Natural killer cell (primary cell): ENCODE measurements around the gene GPX8. TPM values are rescaled to one million over a fixed set of nuclear protein-coding genes. Genes with fewer than 3 reads are reported as not detected.

Source experiments
- ATAC-seq, 3 donors: fragments of 150-1000 bp in 2 of 3; fragments of 200-7000 bp in 1 of 3; cut with Tn5 transposase; 1 replicate in 1 of 3; 2 replicates in 2 of 3; pipeline ENCODE4 v1.10.0; 2021; ENCODE audit warnings: mild to moderate bottlenecking in 2 of 3, moderate library complexity in 2 of 3
- DNase-seq, 2 donors: peaks; one replicate each; pipeline versions ENCODE4 v3.0.0 to v3.0.0-alpha.2; 2013 to 2021; ENCODE audit warnings: mixed read lengths in 1 of 2
- H3K27ac ChIP-seq: one replicate; pipeline ENCODE4 v1.5.1; 2013; ENCODE audit warnings: mild to moderate bottlenecking, low read length
- H3K27me3 ChIP-seq: one replicate; pipeline ENCODE4 v1.6.1; 2013; ENCODE audit warnings: low read length; ENCODE audit not compliant: control insufficient read depth, insufficient read depth
- H3K36me3 ChIP-seq: one replicate; pipeline ENCODE4 v1.6.1; 2013; ENCODE audit warnings: low read length; ENCODE audit not compliant: control insufficient read depth, insufficient read depth
- H3K4me1 ChIP-seq: one replicate; pipeline ENCODE4 v1.6.1; 2013; ENCODE audit warnings: low read length; ENCODE audit not compliant: control insufficient read depth, insufficient read depth
- H3K4me3 ChIP-seq: one replicate; pipeline ENCODE4 v1.5.1; 2013; ENCODE audit warnings: low read length
- H3K9me3 ChIP-seq: one replicate; pipeline ENCODE4 v1.6.1; 2013; ENCODE audit warnings: low read length; ENCODE audit not compliant: control insufficient read depth, insufficient read depth
- H3K27ac Mint-ChIP-seq, 2 donors: one replicate each; pipeline ENCODE4 v1.8.0; 2022; ENCODE audit warnings: mild to moderate bottlenecking in 2 of 2, mixed read lengths in 2 of 2, moderate library complexity in 1 of 2
- H3K27me3 Mint-ChIP-seq, 2 donors: one replicate each; pipeline ENCODE4 v1.8.0; 2022; ENCODE audit warnings: low read depth in 2 of 2, mixed read lengths in 2 of 2
- H3K36me3 Mint-ChIP-seq: one replicate; pipeline ENCODE4 v1.8.0; 2022; ENCODE audit warnings: mixed read lengths
- H3K4me1 Mint-ChIP-seq, 2 donors: one replicate each; pipeline ENCODE4 v1.8.0; 2022; ENCODE audit warnings: mixed read lengths in 2 of 2
- H3K4me3 Mint-ChIP-seq: one replicate; pipeline ENCODE4 v1.8.0; 2022; ENCODE audit warnings: mild to moderate bottlenecking, moderate library complexity, mixed read lengths
- H3K9me3 Mint-ChIP-seq, 2 donors: one replicate each; pipeline ENCODE4 v1.8.0; 2022; ENCODE audit warnings: mixed read lengths in 2 of 2
- WGBS: methylation state at CpG from one replicate; pipeline ENCODE4 v1.1.7; 2013; ENCODE audit warnings: missing lambda C conversion rate; ENCODE audit not compliant: insufficient coverage; 5-methylcytosine and 5-hydroxymethylcytosine counted together
- intact Hi-C: fragments of 100-400 bp; cut with micrococcal nuclease; formaldehyde crosslinking; loops from one replicate; pipeline ENCODE4 v1.14.2; 2022
- total RNA-seq, 4 donors: library from RNA; stranded (reverse); fragments of 120-200 nt in 1 of 4; gene quantifications; one replicate each; pipeline versions ENCODE4 v1.2.3 to v1.2.4, GENCODE V29; 2013 to 2022
- TF ChIP-seq, protein P1 (sequence below): fragments of 200-600 bp; IDR thresholded peaks from one replicate; pipeline ENCODE4 v1.8.0; 2022; ENCODE audit warnings: antibody characterized with exemption

GPX8 gene, protein sequence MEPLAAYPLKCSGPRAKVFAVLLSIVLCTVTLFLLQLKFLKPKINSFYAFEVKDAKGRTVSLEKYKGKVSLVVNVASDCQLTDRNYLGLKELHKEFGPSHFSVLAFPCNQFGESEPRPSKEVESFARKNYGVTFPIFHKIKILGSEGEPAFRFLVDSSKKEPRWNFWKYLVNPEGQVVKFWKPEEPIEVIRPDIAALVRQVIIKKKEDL
- not detected for total RNA-seq
- not detected for total RNA-seq (2013)

- DNase-seq: peak in 1 of 2 donors; percentile 77
- H3K4me1 Mint-ChIP-seq: peaks cover 0 to 6% of the 10 kb centered on the region in 2 donors
- Histone ChIP-seq H3K9me3 (no peaks in the 10 kb centered on the region), H3K4me3 (no peak within 1 kb of the TSS), H3K4me1 (no peaks in the 10 kb centered on the region), H3K27me3 (peaks cover 20% of the 10 kb centered on the region), H3K27ac (no peak within 1 kb of the TSS), H3K36me3 (no peaks in the 10 kb centered on the region)
- TF ChIP-seq, protein P1, sequence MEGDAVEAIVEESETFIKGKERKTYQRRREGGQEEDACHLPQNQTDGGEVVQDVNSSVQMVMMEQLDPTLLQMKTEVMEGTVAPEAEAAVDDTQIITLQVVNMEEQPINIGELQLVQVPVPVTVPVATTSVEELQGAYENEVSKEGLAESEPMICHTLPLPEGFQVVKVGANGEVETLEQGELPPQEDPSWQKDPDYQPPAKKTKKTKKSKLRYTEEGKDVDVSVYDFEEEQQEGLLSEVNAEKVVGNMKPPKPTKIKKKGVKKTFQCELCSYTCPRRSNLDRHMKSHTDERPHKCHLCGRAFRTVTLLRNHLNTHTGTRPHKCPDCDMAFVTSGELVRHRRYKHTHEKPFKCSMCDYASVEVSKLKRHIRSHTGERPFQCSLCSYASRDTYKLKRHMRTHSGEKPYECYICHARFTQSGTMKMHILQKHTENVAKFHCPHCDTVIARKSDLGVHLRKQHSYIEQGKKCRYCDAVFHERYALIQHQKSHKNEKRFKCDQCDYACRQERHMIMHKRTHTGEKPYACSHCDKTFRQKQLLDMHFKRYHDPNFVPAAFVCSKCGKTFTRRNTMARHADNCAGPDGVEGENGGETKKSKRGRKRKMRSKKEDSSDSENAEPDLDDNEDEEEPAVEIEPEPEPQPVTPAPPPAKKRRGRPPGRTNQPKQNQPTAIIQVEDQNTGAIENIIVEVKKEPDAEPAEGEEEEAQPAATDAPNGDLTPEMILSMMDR: peak; percentile 59
- H3K27ac Mint-ChIP-seq: no peak within 1 kb of the TSS
- H3K36me3 Mint-ChIP-seq: no peaks in the 10 kb centered on the region
- no peak within 1 kb of the TSS for H3K4me3 Mint-ChIP-seq
- intact Hi-C loops: loop anchor here (1.0 kb wide), 2 partner anchors 254 to 643 kb away; partner anchors contain the start of gene SNX18
- peak; percentile 64 to 80 (median 78) for ATAC-seq
- 26% methylated on average over 6 of the region's 10 CpGs for WGBS
- no peaks in the 10 kb centered on the region for H3K9me3 Mint-ChIP-seq
- H3K27me3 Mint-ChIP-seq: peaks cover 33 to 39% of the 10 kb centered on the region in 2 donors
Observed at GRCh38 chr5:55159763-55160492, at the start of gene GPX8. GPX8 (plus strand) TSS chr5:55160171; CDS start chr5:55160193, 22 bp downstream.

DNA sequence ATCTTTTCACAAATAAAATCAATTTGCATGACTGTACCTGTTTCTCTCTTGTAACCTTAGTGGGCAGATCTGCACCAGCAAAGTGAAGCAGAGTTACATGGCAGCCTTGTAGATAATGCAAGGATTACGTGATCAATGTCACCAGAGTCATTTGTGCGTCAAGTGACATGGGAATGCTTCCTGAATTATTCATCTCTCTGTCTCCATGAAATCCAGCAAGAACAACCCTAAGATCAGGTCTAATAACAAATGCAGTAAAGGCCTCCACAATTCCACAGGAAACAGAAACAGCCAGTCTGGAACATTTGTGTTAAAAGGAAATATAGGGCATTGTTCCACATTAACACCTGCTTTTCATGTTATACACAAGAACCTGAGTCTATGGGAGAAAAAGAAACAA, 49.8 kb upstream of the GPX8 start:
- Histone ChIP-seq H3K4me3 (no peak overlapping the region), H3K27me3 (no peaks in the 10 kb centered on the region), H3K36me3 (peaks cover 62% of the 10 kb centered on the region), H3K9me3 (no peaks in the 10 kb centered on the region), H3K27ac (no peak overlapping the region), H3K4me1 (peaks cover 16% of the 10 kb centered on the region)
- Mint-ChIP-seq H3K9me3 (no peaks in the 10 kb centered on the region), H3K4me1 (peaks cover 59 to 70% of the 10 kb centered on the region in 2 donors), H3K27me3 (no peaks in the 10 kb centered on the region), H3K4me3 (no peak overlapping the region), H3K36me3 (peaks cover 39% of the 10 kb centered on the region), H3K27ac (peak overlapping the region; percentile 54 to 87)
- ATAC-seq (no peak), DNase-seq (no peak)
- WGBS: 100% methylated on average over 2 of the region's 2 CpGs
- intact Hi-C loops: no loop called here
- TF ChIP-seq, protein P1: no peak

- intact Hi-C loops: no loop called here
- ATAC-seq (no peak), DNase-seq (no peak)
- TF ChIP-seq, protein P1: no peak
- Histone ChIP-seq H3K9me3 (no peaks in the 10 kb centered on the region), H3K27me3 (no peaks in the 10 kb centered on the region), H3K4me3 (no peak overlapping the region), H3K27ac (no peak overlapping the region), H3K36me3 (peaks cover 40% of the 10 kb centered on the region), H3K4me1 (peaks cover 4% of the 10 kb centered on the region)
- Mint-ChIP-seq H3K4me3 (no peak overlapping the region), H3K4me1 (peaks cover 39 to 48% of the 10 kb centered on the region in 2 donors), H3K27ac (peak overlapping the region; percentile 47 to 59), H3K27me3 (no peaks in the 10 kb centered on the region), H3K36me3 (peaks cover 17% of the 10 kb centered on the region), H3K9me3 (no peaks in the 10 kb centered on the region)
Observed at GRCh38 chr5:55113327-55113726, 46.6 kb upstream of the GPX8 start.
